Erythroblast (primary cell): ENCODE measurements around the gene TRPC4.

Source experiments
- GATA1 ChIP-seq: IDR thresholded peaks from 2 replicates; pipeline ENCODE4 v1.6.1; 2011; ENCODE audit warnings: low read depth, mild to moderate bottlenecking, control low read depth, low read length, moderate library complexity
- POLR2A ChIP-seq: IDR thresholded peaks from 2 replicates; pipeline ENCODE4 v1.6.1; 2011; ENCODE audit warnings: mild to moderate bottlenecking, low read length

- no peak for TF ChIP-seq POLR2A
- no peak for TF ChIP-seq GATA1
These were observed 128.0 kb downstream of the TRPC4 start for GRCh38 chr13:37741536-37741935.
